GM23248 (cell line): ENCODE results near the gene CRY1.

Experiments
- EZH2 ChIP-seq: fragments of 200-600 bp; sonication (generic); IDR thresholded peaks from 2 replicates; pipeline ENCODE4 v1.6.1; 2018; ENCODE audit warnings: antibody characterized with exemption, mild to moderate bottlenecking; ENCODE audit not compliant: insufficient read depth, poor library complexity, severe bottlenecking
- EZH2phosphoT487 ChIP-seq: fragments of 200-600 bp; sonication (generic); IDR thresholded peaks from 2 replicates; pipeline ENCODE4 v1.6.1; 2018; ENCODE audit warnings: antibody characterized with exemption, moderate library complexity, mild to moderate bottlenecking, low read depth; ENCODE audit not compliant: insufficient read depth

DNA sequence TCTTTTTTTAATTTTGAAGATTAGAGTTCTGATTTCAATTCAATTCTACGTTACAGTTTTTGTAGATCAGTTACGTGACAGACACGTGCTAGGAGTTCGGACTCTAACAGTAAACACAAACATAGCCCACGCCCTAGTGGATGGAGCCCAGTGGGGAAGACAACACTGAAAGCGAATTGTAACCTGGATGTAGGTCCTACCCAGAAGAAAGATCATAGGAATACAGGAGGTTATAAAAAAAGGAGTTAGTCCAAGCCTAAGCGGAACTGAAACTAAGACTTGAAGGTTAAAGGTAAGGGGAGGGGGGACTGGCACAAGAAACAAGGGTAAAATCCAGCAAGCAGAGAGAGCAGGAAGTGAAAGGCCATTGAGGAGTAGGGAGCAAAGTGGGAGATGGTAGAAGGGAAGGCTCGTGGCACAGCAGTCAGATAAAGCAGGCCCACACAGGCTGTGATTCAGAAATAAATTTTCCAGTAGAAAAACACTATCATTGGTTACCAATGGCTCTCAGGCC, 15.7 kb upstream of the CRY1 start:
- TF ChIP-seq EZH2 (no peak), EZH2phosphoT487 (no peak)
